RWPE2 (cell line): ENCODE data around the gene ZNF620.
A peak's percentile ranks its signal among the peaks of the same experiment; 100 is the strongest.

Source experiments
- ATAC-seq: fragments of 200-7000 bp; cut with Tn5 transposase; 3 replicates; pipeline ENCODE4 v1.9.1; 2021; ENCODE audit warnings: low read depth
- DNase-seq: peaks from one replicate; pipeline ENCODE4 v3.0.0-alpha.2; 2020; ENCODE audit warnings: low spot score
- H3K27ac ChIP-seq: fragments of 450-650 bp; 2 replicates; pipeline ENCODE4 v1.5.1; 2017; ENCODE audit warnings: mild to moderate bottlenecking; ENCODE audit not compliant: poor library complexity, severe bottlenecking
- H3K27me3 ChIP-seq: fragments of 250-450 bp; sonication (Bioruptor Pico); 2 replicates; pipeline ENCODE4 v1.5.1; 2021; ENCODE audit warnings: mild to moderate bottlenecking, moderate library complexity; ENCODE audit not compliant: insufficient read depth, poor library complexity, severe bottlenecking
- H3K36me3 ChIP-seq: fragments of 250-450 bp; sonication (Bioruptor Pico); 2 replicates; pipeline ENCODE4 v1.5.1; 2020; ENCODE audit warnings: low read depth, mild to moderate bottlenecking, moderate library complexity
- H3K4me1 ChIP-seq: fragments of 250-450 bp; sonication (Bioruptor Pico); 2 replicates; pipeline ENCODE4 v1.5.1; 2021; ENCODE audit warnings: mild to moderate bottlenecking, moderate library complexity; ENCODE audit not compliant: insufficient read depth, poor library complexity, severe bottlenecking
- H3K4me3 ChIP-seq: fragments of 250-450 bp; sonication (Bioruptor Pico); 2 replicates; pipeline ENCODE4 v1.5.1; 2021; ENCODE audit warnings: mild to moderate bottlenecking, moderate library complexity; ENCODE audit not compliant: severe bottlenecking
- H3K9me3 ChIP-seq: fragments of 250-450 bp; sonication (Bioruptor Pico); 2 replicates; pipeline ENCODE4 v1.5.1; 2021; ENCODE audit warnings: mild to moderate bottlenecking, moderate library complexity; ENCODE audit not compliant: severe bottlenecking
- TF ChIP-seq, protein P1 (sequence below): fragments of 450-650 bp; IDR thresholded peaks from one replicate; pipeline ENCODE4 v1.5.1; 2017; ENCODE audit warnings: mild to moderate bottlenecking, moderate library complexity; ENCODE audit not compliant: poor library complexity, severe bottlenecking

Gene ZNF620

DNA sequence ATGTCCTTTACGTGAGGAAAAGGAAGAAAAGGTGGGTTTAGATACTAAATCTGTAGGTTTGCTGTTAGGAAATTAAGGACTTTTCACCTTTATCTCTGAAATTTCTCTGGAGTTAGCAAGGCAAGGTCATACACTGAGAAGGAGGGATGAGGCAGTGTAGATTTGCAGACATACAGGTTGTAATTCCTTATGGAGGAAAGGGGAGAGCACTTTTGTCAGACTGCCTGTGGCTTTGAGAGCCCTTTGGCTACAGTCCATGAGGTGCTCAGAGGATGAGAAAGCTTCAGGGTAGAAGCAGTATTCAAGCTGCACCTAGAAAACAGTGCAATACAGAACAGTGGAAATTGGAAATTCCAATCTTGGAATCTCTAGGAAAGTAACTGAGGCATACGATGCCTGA is 40.4 kb upstream of the ZNF620 start:
- DNase-seq: no peak
- no peaks in the 10 kb centered on the region for H3K9me3 ChIP-seq
- H3K4me3 ChIP-seq: no peak overlapping the region
- peaks cover 36% of the 10 kb centered on the region for H3K36me3 ChIP-seq
- no peak overlapping the region for H3K27ac ChIP-seq
- H3K27me3 ChIP-seq: no peaks in the 10 kb centered on the region
- TF ChIP-seq, protein P1, sequence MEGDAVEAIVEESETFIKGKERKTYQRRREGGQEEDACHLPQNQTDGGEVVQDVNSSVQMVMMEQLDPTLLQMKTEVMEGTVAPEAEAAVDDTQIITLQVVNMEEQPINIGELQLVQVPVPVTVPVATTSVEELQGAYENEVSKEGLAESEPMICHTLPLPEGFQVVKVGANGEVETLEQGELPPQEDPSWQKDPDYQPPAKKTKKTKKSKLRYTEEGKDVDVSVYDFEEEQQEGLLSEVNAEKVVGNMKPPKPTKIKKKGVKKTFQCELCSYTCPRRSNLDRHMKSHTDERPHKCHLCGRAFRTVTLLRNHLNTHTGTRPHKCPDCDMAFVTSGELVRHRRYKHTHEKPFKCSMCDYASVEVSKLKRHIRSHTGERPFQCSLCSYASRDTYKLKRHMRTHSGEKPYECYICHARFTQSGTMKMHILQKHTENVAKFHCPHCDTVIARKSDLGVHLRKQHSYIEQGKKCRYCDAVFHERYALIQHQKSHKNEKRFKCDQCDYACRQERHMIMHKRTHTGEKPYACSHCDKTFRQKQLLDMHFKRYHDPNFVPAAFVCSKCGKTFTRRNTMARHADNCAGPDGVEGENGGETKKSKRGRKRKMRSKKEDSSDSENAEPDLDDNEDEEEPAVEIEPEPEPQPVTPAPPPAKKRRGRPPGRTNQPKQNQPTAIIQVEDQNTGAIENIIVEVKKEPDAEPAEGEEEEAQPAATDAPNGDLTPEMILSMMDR: no peak
- peak; percentile 7; the same call in 1 of the 3 replicates for ATAC-seq
- no peaks in the 10 kb centered on the region for H3K4me1 ChIP-seq

DNA sequence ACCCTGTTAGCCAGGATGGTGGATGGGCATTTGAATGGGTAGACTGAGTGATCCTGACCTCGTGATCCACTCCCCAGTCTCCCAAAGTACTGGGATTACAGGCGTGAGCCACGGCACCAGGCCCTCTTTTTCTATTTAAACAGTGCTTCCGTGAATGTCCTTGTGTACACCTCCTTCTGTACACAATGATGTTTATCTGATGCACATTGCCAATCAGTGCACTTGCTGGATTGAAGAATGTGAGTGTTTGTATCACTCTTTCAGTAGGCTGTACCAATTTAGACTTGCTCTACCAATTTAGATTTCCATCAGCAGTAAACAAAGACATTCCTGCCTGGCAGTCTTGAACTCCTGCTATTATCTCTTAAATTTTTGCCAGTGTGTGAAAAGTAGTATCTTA is 37.8 kb upstream of the ZNF620 start:
- TF ChIP-seq, protein P1: no peak
- peaks cover 13% of the 10 kb centered on the region for H3K36me3 ChIP-seq
- DNase-seq (no peak), ATAC-seq (no peak)
- H3K4me3 ChIP-seq: no peak overlapping the region
- H3K27me3 ChIP-seq: no peaks in the 10 kb centered on the region
- no peaks in the 10 kb centered on the region for H3K4me1 ChIP-seq
- no peak overlapping the region for H3K27ac ChIP-seq
- no peaks in the 10 kb centered on the region for H3K9me3 ChIP-seq

DNA sequence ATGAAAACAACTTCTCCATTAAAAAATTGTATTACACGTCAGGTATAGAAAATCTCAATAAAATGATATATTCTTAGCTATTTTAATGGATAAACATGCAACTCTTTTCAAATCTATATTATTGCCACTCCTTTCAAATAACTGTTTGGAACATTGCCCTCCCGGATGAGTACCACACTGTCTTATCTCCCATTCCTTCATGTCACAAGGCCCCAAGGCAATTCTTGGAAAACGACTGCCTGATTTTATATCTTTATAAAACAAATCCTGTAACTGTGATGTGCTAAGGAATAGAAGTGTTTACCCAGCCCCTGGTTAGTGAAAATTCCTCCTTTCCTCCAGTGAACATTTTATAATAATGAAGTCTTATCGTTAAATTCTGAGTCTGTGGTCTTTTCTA is 35.1 kb upstream of the ZNF620 start:
- Histone ChIP-seq H3K9me3 (no peaks in the 10 kb centered on the region), H3K4me1 (no peaks in the 10 kb centered on the region), H3K36me3 (no peaks in the 10 kb centered on the region), H3K4me3 (no peak overlapping the region), H3K27me3 (no peaks in the 10 kb centered on the region), H3K27ac (no peak overlapping the region)
- TF ChIP-seq, protein P1: no peak
- no peak for DNase-seq
- no peak for ATAC-seq

DNA sequence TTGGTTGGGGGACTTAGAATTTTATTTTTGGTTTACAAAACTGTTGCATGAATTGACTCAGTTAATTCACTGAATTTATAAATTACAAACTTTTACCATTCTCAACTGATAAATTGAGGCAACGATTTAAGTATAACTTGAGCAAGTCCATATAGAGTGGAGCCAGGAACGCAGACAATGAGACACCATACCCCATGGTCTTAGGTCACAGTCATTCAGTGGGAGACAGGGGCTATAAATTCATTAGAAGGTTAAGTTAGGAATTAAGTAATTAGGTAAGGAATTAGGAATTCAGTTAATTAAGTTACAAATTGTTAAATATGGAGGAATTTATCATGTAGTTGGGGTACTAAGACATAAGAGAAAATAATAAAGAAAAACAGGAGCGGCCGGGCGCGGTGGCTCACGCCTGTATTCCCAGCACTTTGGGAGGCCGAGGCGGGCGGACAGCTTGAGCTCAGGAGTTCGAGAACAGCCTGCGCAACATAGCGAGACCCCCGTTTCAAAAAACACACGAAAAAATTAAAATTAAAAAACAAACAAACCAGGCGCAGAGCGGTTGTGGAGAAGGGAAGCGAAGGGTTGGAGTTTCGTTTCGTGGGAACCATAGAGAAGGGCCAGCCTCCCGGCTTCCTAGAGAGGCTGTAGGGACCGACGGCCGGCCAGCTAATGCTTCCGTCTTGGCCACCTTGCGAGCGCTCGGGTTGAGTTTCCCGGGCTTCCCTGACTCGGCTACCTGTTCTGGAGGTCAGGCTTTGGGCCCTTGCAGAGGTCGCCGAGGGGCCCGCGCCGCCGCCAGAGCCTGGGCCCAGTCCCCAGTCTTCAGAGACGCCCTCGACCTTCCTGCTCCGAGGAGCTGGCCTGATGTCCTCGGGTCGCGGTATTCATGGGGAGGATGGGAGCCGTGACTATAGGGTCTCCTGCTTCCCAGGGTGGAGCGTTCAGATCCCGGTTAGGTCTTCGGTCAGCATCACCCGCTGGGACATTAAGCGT is 29.1 kb upstream of the ZNF620 start, which contains the start of gene ZNF619:
Gene ZNF619, plus strand, starts transcription at position 645 of the 993 bp plus-strand sequence. CDS start 858 bp downstream, outside the sequence.
- no peaks in the 10 kb centered on the region for H3K9me3 ChIP-seq

More for the DNA sequence above, 29.1 kb upstream of the ZNF620 start, which contains the start of gene ZNF619:
- Histone ChIP-seq H3K27ac (no peak within 1 kb of the TSS), H3K4me1 (no peaks in the 10 kb centered on the region), H3K36me3 (peaks cover 12% of the 10 kb centered on the region), H3K27me3 (no peaks in the 10 kb centered on the region), H3K4me3 (peak within 1 kb of the TSS; percentile 89)
- peak; percentile 69 for DNase-seq
- ATAC-seq: peak; percentile 93
- TF ChIP-seq, protein P1: no peak
